Activated CD8-positive, alpha-beta memory T cell treated with anti-CD3 and anti-CD28 coated beads, Interleukin-2, amount 50 U/mL, for 24 hours (primary cell): ENCODE data around the gene ADARB2.
"Not testable (repeated sequence)": the region's sequence is repeated elsewhere in the genome, so short reads cannot be mapped to it uniquely, and the experiment has no call there.

ENCODE experiments used
- DNase-seq: peaks from one replicate; pipeline ENCODE4 v3.0.0-alpha.2; 2020; ENCODE audit errors: extremely low read depth

The ADARB2 gene

GRCh38 chr10:1240341-1240775, 497.0 kb downstream of the ADARB2 start:
- no peak for DNase-seq

- DNase-seq, result no peak
These were observed 504.3 kb downstream of the ADARB2 start for GRCh38 chr10:1233031-1233430.

GRCh38 chr10:1232164-1232911, 505.0 kb downstream of the ADARB2 start:
- DNase-seq, result no peak

- no peak for DNase-seq
These were observed 506.6 kb downstream of the ADARB2 start for GRCh38 chr10:1230592-1231275.

- DNase-seq, result no peak
These were observed 507.2 kb downstream of the ADARB2 start for GRCh38 chr10:1230138-1230537.

- no peak for DNase-seq
These were observed 507.8 kb downstream of the ADARB2 start for GRCh38 chr10:1229574-1229973.

- DNase-seq, result no peak
These were observed 508.2 kb downstream of the ADARB2 start for GRCh38 chr10:1229116-1229515.

- DNase-seq, result no peak
These were observed 508.8 kb downstream of the ADARB2 start for GRCh38 chr10:1228467-1228975.

- DNase-seq, result no peak
These were observed 509.6 kb downstream of the ADARB2 start for GRCh38 chr10:1227510-1228402.

- DNase-seq, result not testable (repeated sequence)
These were observed 510.4 kb downstream of the ADARB2 start for GRCh38 chr10:1226907-1227306.

- DNase-seq, result not testable (repeated sequence)
These were observed 517.5 kb downstream of the ADARB2 start for GRCh38 chr10:1219874-1220273.

GRCh38 chr10:1217661-1218060, 519.7 kb downstream of the ADARB2 start:
- no peak for DNase-seq

- no peak for DNase-seq
These were observed 520.1 kb downstream of the ADARB2 start for GRCh38 chr10:1217237-1217587.

GRCh38 chr10:1216574-1217236, 520.6 kb downstream of the ADARB2 start:
- no peak for DNase-seq

- DNase-seq, result no peak
These were observed 521.3 kb downstream of the ADARB2 start for GRCh38 chr10:1215862-1216573.

- no peak for DNase-seq
These were observed 522.3 kb downstream of the ADARB2 start for GRCh38 chr10:1214882-1215540.

- no peak for DNase-seq
These were observed 523.2 kb downstream of the ADARB2 start for GRCh38 chr10:1214071-1214675.

- no peak for DNase-seq
These were observed 523.9 kb downstream of the ADARB2 start for GRCh38 chr10:1213252-1214070.

- DNase-seq, result no peak
These were observed 524.7 kb downstream of the ADARB2 start for GRCh38 chr10:1212571-1213141.
